Panc1 (cell line): ENCODE results near the gene WDR86.

Source experiments
- CTCF ChIP-seq: fragments of 450-650 bp; IDR thresholded peaks from 2 replicates; pipeline ENCODE4 v1.5.1; 2017; ENCODE audit warnings: mild to moderate bottlenecking
- POLR2AphosphoS5 ChIP-seq: IDR thresholded peaks from 2 replicates; pipeline ENCODE4 v1.6.1; 2012; ENCODE audit warnings: mild to moderate bottlenecking, low read depth, low read length, moderate library complexity
- TF ChIP-seq, protein P1 (sequence below), 2 experiments: IDR thresholded peaks; 2 replicates each; pipeline ENCODE4 v1.6.1; 2011 to 2012; ENCODE audit warnings: low read depth in 2 of 2, control low read depth in 1 of 2, low read length in 1 of 2, mild to moderate bottlenecking in 1 of 2, moderate library complexity in 1 of 2; ENCODE audit not compliant: insufficient read depth in 1 of 2

GRCh38 chr7:151436446-151437158 is 26.8 kb upstream of the WDR86 start:
- TF ChIP-seq CTCF (no peak), POLR2AphosphoS5 (no peak)
- TF ChIP-seq, protein P1, sequence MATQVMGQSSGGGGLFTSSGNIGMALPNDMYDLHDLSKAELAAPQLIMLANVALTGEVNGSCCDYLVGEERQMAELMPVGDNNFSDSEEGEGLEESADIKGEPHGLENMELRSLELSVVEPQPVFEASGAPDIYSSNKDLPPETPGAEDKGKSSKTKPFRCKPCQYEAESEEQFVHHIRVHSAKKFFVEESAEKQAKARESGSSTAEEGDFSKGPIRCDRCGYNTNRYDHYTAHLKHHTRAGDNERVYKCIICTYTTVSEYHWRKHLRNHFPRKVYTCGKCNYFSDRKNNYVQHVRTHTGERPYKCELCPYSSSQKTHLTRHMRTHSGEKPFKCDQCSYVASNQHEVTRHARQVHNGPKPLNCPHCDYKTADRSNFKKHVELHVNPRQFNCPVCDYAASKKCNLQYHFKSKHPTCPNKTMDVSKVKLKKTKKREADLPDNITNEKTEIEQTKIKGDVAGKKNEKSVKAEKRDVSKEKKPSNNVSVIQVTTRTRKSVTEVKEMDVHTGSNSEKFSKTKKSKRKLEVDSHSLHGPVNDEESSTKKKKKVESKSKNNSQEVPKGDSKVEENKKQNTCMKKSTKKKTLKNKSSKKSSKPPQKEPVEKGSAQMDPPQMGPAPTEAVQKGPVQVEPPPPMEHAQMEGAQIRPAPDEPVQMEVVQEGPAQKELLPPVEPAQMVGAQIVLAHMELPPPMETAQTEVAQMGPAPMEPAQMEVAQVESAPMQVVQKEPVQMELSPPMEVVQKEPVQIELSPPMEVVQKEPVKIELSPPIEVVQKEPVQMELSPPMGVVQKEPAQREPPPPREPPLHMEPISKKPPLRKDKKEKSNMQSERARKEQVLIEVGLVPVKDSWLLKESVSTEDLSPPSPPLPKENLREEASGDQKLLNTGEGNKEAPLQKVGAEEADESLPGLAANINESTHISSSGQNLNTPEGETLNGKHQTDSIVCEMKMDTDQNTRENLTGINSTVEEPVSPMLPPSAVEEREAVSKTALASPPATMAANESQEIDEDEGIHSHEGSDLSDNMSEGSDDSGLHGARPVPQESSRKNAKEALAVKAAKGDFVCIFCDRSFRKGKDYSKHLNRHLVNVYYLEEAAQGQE (IDR thresholded peaks at IDR 0.05; ENCODE audit: insufficient read depth in 1 of 2, low read depth in 2 of 2, low read length in 1 of 2) = no peak
